DMS114 treated with DMSO at 0.1 percent for 48 hours (cell line): Measurements from ENCODE around the gene ELSPBP1.
"Not testable (repeated sequence)": the region's sequence is repeated elsewhere in the genome, so short reads cannot be mapped to it uniquely, and the experiment has no call there.

ENCODE experiments used
- DNase-seq: peaks from one replicate; lab custom pipeline; 2025; ENCODE audit not compliant: unreplicated experiment; lab: John Stamatoyannopoulos, UW

Gene ELSPBP1

DNA sequence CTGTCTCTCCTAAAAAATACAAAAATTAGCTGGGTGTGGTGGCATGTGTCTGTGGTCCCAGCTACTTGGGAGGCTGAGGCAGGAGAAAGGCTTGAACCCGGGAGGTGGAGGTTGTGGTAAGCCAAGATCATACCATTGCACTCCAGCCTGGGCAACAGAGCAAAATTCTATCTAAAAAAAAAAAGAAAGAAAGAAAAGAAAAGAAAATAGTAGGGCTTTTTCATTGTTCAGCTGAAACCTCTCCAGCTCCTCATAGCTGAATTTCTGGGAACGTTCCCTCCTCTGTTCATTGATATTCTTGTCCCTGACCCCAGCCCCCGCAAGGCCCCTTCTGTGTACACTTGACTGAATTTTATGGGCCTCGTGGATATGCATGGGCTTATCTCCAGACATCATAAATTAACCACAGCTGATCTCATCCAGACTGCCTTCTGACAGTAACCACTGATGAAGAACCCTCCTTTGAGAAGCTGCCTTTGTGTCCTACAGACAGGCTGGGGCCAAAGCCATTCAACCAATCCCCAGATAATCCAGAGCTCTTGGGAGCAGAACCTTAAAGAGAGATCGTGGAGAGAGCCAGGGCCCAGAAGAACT, at the start of gene ELSPBP1:
TSS of gene ELSPBP1 (plus strand) at position 424 of the 594 bp plus-strand sequence. CDS start 14,036 bp downstream, outside the sequence.
- DNase-seq: no peak

DNA sequence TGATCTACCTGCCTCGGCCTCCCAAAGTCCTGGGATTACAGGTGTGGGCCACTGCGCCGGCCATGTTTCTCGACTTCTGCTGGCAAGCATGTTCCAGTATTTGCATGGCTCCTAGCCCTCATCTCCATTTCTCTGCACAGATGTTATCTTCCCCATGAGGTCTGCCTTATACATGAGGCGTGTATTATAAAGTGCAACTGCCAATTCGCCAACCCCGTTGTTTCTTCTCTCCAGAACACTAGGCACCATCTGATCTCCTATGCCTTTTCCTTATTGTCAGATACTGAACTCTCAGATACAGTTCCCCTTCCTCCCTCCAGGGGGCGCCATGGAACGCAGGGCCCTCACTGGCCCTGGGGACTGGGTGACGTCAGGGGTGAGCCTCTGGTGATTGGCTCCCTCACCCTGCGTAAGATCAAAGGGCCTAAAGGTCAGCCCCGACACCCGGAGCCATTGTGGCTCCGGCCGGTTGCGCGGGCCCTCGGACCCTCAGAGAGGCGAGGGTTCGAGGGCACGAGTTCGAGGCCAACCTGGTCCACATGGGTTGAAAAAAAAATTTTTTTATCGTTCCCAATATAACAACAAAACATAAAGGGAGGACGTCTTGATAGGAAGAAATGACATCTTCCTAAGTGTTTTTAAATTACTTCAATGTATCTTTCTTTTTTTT, 44.4 kb upstream of the ELSPBP1 start:
- DNase-seq: not testable (repeated sequence)

DNA sequence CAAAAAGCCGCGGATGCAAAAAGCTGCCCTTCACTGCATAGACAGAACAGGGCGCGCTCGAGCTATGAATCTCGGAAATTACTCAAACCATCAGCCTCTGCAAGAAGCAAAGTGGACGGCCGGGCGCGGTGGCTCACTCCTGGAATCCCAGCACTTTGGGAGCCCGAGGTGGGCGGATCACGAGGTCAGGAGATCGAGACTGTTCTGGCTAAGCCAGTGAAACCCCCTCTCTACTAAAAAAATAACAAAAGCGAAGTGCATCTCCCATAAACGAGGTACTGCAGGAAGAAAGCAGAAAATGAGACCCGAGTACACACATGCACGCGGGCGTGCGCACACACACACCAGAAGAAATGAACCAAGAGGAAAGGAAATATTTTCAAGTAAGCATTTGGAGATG, 42.3 kb upstream of the ELSPBP1 start:
- DNase-seq: not testable (repeated sequence)

DNA sequence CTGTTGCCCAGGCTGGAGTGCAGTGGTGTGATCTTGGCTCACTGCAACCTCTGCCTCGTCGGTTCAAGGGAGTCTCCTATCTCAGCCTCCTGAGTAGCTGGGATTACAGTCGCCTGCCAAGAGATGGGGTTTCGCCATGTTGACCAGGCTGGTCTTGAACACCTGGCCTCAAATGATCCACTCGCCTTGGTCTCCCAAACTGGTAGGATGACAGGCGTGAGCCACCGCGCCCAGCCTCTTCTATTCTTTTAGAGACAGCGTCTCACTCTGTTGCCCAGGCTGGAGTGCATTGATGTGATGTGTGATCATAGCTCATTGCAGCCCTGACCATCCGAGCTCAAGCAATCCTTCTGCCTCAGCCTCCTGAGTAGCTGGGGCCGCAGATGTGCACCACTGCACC, 38.5 kb upstream of the ELSPBP1 start:
- DNase-seq: not testable (repeated sequence)

DNA sequence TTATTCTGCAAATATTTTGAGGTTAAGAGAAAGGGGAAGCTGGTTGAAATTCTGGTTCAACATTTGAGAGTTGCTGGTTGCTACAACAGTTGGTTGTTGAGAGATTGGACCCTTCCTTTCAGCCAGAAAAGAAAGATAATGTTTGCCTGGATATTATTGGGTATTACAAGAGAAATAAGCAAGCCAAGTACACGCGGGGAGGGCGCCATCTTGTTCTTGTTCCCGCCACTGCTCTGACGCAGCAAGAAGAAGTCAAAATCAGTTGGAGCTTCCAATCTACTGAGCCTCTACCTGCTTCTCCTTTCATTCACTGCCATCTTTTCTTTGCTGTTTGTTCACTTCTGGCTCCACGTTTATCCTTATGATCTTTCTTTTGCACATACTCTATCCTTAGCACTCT, 20.9 kb upstream of the ELSPBP1 start:
- DNase-seq: no peak

DNA sequence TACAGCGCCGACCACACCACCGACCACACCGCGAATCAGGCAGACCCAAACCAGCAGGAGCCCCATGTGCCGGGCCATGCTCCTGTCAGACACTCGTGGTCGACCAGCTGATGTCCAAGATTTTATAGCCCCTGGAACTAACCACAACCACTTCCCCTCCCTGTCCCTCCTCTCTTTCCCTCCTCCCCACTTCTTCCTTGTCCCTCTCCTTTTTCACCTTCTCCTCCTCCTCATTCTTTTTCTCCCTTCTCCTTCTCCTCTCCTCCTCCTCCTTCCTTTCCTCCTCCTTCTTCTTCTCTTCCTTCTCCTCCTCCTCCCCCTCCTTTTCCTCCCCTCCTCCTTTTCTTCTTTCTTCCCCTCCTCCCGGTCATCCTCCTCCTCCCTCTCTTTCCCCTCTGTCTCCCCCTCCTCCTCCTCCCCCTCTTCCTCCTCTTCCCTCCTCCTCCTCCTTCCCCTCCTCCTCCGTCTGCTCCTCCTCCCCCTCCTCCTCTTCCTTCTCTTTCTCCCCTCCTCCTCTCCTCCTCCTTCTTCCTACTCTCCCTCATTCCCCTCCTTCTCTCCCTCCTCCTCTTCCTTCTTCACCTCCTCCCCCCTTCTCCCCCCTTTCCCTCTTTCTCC, 3.1 kb upstream of the ELSPBP1 start:
- DNase-seq: no peak

DNA sequence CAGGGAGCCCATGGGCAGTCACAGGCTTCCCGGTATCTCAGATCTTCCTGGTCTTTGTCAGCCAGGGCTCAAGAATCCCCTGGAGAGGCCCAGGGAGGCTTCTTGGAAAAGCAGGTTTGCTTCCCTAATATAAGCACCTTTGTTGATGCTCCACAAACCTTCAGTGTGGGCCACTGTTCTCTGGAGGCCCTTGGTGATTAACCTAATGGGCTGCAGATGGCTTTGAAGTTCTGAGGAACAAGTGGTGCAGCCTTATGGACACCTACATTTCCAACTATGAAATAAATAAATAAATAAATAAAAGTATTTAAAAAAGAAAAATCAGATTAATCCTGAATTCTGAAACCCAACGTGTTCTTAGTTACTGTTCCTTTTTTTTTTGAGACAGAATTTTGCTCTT, 2.4 kb upstream of the ELSPBP1 start, which contains the start of gene BSPH1:
TSS of gene BSPH1 (minus strand) at position 101 of the 400 bp plus-strand sequence. CDS start at position 12, 89 bp downstream.
- no peak for DNase-seq

DNA sequence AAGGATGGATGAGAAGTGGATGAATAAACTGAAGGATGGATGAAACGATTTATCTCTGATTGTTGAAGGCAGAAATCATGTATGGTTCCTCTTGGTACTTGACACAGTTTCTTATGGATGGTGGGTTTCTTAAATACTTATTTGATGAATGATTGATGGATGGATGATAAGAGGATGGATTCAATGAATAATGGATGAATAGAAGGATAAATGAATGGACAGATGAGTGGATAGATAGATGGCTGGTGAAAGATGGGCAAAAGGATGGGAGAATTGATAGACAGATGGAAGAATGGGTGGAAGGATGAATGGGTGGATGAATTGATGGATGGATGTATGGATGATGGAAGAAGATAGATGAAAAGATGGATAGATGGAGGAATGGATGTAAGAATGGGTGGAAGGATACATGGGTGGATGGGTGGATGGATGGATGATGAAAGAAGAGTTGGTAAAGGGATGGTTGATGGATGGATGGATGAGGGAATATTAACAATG, 1.8 kb downstream of the ELSPBP1 start:
- no peak for DNase-seq

DNA sequence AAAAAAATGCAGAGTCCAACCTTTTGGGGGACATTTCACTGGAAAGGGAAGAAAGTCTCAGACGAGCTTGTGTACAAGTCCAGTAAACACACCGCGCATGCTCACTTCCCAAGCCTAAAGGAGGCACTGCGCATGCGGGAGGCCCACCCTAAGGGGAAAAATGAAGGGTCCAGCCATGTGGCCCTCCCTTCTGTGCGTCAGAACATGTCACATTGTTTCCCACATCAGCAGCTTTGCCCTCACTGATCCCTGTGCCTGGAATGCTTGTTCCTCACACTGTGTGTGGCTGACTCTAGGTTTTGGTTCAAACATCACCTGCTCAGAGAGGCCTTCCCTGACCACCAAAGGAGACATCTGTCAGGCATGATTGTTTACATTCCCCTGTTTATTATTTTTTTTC, 4.4 kb downstream of the ELSPBP1 start:
- DNase-seq: peak; percentile 48

DNA sequence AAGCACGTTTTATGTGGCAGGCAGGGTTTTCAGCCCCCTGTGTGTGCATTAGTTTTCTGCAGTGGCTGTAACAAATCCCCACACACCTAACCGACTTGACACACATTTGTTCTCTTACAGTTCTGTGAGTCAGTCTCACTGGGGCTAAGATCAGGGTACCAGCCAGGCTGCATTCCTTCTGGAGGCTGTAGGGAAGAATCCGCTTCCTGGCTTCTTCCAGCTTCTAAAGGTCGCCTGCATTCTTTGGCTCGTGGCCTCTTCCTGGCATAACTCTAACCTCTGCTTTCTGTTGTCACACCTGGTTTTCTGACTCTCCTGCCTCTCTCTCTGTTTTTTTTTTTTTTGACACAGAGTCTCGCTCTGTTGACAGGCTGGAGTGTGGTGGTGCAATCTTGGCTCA, 6.4 kb downstream of the ELSPBP1 start:
- DNase-seq: no peak

DNA sequence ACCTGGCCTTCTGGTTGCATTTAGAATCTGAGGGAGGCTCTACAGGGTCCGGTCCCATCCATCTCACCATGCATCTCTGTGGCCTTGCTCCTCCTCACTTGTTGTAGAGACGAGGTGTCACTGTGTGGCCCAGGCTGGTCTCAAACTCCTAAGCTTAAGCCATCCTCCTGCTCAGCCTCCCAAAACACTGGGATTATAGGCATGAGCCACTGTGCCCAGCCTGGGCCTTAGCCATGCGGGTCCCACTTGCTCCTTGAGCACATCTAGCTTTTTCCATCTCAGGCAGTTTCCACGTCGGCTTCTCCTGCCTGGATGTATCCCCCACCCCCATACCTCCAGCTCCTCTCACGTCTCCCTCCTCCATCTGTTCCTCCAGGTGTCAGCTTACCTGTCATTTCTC, 9.8 kb downstream of the ELSPBP1 start:
- DNase-seq: no peak

DNA sequence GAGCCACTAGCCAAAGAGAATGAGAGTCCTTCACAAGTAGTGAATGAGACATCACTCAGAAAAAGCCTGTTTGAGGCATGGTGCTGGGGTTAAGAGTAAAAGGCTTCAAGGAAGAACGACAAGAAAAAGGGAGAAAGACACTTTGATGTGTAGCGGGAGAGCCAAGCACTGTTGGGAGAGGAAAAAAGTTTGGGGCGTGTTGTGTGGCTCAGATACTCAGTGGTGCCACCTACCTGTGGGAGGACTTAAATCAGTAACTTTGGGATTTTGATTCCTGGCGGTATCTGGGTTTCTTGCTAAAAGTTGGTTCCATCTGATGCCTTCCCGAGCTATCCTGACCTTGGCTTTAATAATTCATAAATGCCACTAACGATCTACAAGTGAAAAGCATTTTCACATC, 12.3 kb downstream of the ELSPBP1 start:
- DNase-seq: no peak

DNA sequence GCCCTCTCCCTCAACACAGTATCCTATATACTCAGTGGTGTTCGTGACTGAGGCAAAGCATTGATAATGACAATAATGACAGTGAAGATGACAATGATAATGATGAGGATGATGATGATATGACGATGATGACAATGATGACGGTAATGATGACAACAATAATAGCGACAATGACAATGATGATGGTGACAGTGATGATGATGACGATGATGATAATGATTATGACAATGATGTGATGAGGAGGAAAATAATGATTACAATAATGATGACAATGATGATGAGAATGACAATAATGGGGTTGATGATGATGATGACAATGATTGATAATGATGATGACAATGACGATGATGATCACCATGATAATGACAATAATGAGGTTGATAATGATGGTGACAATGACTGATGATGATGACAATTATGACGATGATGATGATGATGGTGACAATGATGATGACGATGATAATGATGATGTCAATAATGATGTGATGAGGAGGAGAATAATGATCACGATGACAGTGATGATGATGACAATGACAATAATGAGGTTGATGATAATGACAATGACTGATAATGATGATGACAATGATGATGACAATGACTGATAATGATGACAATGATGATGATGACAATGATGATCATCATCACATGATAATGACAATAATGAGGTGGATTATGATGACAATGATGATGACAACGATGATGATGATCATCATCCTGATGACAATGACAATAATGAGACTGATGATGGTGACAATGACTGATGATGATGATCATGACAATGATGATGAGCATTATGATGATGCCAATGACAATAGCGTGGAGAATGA, 16.7 kb downstream of the ELSPBP1 start:
- no peak for DNase-seq

DNA sequence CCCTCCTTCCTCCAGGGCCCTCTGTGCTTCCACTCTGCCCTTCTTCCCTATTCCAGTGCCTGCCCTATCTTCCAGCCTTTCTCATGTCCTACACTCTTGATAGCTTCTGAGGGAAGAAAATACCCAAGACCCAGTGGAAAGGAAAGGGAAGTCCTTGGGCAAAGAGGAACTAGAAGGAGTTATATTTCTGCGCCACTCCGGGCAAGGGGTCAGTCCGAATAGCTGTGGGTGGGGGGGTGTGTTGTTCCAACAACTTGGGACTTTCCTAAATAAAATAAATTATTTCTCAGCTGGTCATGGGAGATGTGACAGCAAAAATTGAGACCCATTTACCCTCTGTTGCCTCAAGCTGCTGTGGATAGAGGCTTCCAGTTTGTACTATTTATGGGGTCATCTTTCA, 26.3 kb downstream of the ELSPBP1 start:
- no peak for DNase-seq

DNA sequence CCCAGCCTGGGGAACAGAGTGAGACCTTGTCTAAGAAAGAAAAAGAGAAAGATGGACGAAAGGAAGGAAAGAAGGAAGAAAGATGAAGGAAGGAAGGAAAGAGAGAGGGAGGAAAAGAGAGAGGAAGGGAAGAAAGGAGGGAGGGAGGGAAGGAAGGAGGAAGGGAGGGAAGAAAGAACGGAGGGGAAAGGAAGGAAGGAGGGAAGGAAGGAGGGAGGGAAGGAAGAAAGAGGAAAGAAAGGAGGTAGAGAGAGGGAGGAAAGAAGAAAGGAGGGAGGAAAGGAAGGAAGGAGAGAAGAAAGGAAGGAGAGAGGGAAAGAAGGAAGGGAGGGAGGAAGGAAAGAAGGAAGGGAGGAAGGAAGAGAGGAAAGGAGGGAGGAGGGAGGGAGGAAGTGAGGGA, 28.6 kb downstream of the ELSPBP1 start:
- no peak for DNase-seq

DNA sequence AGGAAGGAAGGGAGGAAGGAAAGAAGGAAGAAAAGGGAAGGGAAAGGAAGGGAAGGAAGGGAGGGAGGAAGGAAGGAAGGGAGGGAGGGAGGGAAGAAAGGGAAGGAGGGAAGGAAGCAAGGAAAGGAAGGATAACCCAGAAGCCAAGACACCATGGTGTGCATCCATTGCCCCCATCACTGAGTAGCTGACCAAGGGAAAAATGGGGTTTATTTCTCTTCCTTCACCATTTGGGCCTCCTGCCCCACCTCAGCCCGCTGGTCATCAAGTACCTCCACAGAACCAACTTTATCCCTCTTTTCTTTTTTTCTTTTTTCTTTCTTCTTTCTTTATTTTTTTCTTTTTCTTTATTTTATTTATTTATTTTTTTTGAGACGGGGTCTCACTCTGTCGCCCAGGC, 29.1 kb downstream of the ELSPBP1 start:
- no peak for DNase-seq

DNA sequence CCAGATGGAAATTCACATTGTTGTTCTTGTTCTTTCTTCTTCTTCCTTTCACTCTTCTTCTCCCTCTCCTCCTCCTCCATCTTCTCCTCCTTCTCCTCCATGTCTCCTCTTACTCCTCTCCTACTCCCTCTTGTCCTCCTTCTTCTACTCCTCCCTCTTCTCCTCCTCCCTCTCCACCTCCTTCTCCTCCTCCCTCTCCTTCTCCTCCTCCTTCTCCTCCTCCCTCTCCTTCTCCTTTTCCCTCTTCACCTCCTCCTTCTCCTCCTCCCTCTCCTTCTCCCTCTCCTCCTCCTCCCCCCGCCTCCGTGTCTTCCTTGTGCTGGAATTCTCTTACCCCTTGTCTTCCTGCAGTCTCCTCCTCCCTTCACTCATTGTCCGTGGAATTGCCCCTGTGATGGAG, 31.0 kb downstream of the ELSPBP1 start:
- no peak for DNase-seq

DNA sequence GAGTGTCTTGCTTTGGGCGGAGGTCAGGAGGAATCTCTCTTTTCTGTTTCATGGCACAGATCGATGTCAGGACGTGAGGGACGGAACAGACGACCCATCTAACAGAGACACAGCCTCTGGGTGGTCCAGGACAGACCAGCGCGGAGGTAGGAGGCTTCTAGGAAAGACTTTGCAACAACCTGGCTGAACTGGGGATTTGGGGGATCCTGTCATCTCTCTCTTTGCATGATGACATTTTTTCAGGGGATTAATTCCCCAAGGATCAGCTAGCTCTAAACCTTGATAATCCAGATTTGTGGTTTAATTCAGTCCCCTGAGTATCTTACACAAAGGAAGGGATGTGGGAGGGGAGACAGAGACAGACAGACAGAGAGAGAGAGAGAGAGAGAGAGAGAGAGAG, 35.0 kb downstream of the ELSPBP1 start:
- no peak for DNase-seq

DNA sequence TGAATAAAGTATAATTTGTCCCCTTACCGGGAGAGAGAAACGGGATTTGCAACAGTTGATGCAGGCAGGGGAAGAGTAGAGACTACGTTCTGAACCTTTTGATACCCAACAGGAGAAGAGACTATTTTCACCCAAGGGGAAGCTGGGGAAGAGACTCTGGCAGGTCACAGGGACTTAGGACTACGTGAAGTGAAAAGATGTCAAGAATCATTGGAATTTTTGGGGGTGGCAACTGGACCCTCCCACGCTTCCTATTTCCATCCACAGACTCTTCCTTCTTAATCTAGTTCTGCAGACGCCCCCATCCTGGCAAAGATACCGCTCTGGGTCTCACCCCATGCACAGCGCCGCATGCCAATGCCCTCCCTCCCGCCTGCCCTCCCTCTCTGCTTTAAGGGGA, 35.6 kb downstream of the ELSPBP1 start:
- DNase-seq: no peak

DNA sequence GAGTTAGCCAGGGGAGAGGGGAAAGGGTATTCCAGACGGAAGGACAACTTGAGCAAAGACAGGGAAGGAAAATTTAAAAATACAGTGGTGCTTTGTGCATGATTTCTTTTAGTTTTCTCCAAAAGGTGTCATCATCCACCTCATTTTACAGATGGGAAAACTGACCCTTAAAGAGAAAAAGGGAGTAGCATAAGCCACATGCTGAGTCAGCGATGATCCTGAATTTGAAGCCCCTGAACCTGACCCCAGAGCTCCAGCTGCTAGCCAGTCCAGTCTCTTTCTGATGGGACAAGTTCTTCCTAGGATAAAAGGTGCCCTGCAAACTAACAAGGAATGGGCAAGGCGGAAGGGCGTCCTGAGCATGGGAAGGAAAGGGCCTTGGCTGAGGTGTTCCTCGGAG, 39.2 kb downstream of the ELSPBP1 start:
- no peak for DNase-seq

DNA sequence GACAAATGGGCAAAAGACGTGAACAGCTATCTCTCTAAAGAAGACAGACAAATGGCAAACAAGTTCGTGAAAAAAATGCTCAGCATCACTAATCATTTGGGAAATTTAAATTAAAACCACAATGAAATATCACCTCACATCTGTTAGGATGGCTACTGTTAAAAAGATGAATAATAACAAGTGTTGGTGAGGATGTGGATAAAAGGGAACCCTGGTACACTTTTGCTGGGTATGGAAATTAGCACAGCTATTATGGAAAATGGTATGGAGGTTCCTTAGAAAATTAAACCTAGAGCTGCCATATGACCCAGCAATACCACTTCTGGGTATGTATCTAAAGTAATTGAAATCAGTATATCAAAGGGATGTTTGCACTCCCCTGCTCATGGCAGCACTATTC, 42.3 kb downstream of the ELSPBP1 start:
- no peak for DNase-seq
